HAP-1 (cell line): ENCODE results near the gene GAL3ST1.

Experiments used
- DNase-seq, 2 experiments: peaks; one replicate each; pipeline ENCODE4 v3.0.0-alpha.2; 2016 to 2020; ENCODE audit warnings: low spot score in 2 of 2
- H3K27me3 ChIP-seq: fragments of 250-450 bp; sonication (Bioruptor Pico); 2 replicates; pipeline ENCODE4 v1.5.1; 2020; ENCODE audit warnings: low read depth, mild to moderate bottlenecking, moderate library complexity
- H3K36me3 ChIP-seq: fragments of 250-450 bp; sonication (Bioruptor Pico); replicated peaks from 2 replicates; pipeline ENCODE4 v1.5.1; 2020; ENCODE audit warnings: mild to moderate bottlenecking
- H3K4me1 ChIP-seq: fragments of 250-450 bp; sonication (Bioruptor Pico); 2 replicates; pipeline ENCODE4 v1.5.1; 2020; ENCODE audit warnings: mild to moderate bottlenecking
- H3K4me3 ChIP-seq: fragments of 250-450 bp; sonication (Bioruptor Pico); 2 replicates; pipeline ENCODE4 v1.5.1; 2020; ENCODE audit warnings: mild to moderate bottlenecking, moderate library complexity
- H3K9me3 ChIP-seq: fragments of 250-450 bp; sonication (Bioruptor Pico); 2 replicates; pipeline ENCODE4 v1.5.1; 2020; ENCODE audit warnings: mild to moderate bottlenecking, moderate library complexity
- in situ Hi-C: fragments of 300-500 bp; cut with MboI; formaldehyde crosslinking; loops from 3 replicates; pipeline ENCODE4 v1.14.3; 2020; ENCODE audit warnings: low sequenced_read_pairs, inconsistent platforms, mixed read lengths

GAL3ST1 gene

GRCh38 chr22:30586414-30586813, 11.9 kb upstream of the GAL3ST1 start:
- Histone ChIP-seq H3K4me1 (peaks cover 4% of the 10 kb centered on the region), H3K9me3 (no peaks in the 10 kb centered on the region), H3K36me3 (peaks cover 80% of the 10 kb centered on the region), H3K4me3 (no peak overlapping the region), H3K27me3 (no peaks in the 10 kb centered on the region)
- no peak for DNase-seq
- in situ Hi-C loops: no loop called here

- H3K4me3 ChIP-seq: no peak overlapping the region
- no peaks in the 10 kb centered on the region for H3K9me3 ChIP-seq
- in situ Hi-C loops: no loop called here
- DNase-seq: no peak
- H3K4me1 ChIP-seq: no peaks in the 10 kb centered on the region
- H3K36me3 ChIP-seq: peaks cover 97% of the 10 kb centered on the region
- H3K27me3 ChIP-seq: no peaks in the 10 kb centered on the region
Measured at GRCh38 chr22:30584441-30584840, 10.0 kb upstream of the GAL3ST1 start.

- in situ Hi-C loops: no loop called here
- Histone ChIP-seq H3K27me3 (no peaks in the 10 kb centered on the region), H3K4me3 (no peak overlapping the region), H3K36me3 (peaks cover 97% of the 10 kb centered on the region), H3K4me1 (no peaks in the 10 kb centered on the region), H3K9me3 (no peaks in the 10 kb centered on the region)
- no peak for DNase-seq
Measured at GRCh38 chr22:30582788-30583545, 8.5 kb upstream of the GAL3ST1 start.

- Histone ChIP-seq H3K27me3 (no peaks in the 10 kb centered on the region), H3K4me3 (no peak overlapping the region), H3K4me1 (no peaks in the 10 kb centered on the region), H3K36me3 (peaks cover 97% of the 10 kb centered on the region), H3K9me3 (no peaks in the 10 kb centered on the region)
- in situ Hi-C loops: no loop called here
- DNase-seq: no peak
Measured at GRCh38 chr22:30582051-30582450, 7.6 kb upstream of the GAL3ST1 start.

DNA sequence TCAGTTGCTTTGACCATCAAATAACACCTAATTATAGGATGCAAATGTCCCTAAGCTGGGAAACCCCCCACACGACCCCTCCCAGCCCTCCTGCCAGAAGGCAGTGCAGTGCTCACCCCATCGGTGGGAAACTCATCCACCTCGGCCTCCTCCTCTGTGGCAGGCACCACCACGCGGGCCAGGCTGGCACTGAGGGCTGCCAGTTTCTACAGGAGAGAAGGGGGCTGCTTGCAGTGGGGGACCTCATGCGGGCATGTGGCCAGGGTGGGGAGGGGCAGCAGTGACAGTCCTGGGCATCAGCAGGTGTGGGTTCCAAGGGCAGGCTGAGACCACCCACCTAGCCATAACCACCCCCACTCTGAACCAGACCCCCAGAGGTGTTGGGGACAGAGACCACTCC, 6.4 kb upstream of the GAL3ST1 start:
- Histone ChIP-seq H3K27me3 (no peaks in the 10 kb centered on the region), H3K4me1 (no peaks in the 10 kb centered on the region), H3K4me3 (no peak overlapping the region), H3K9me3 (no peaks in the 10 kb centered on the region), H3K36me3 (peaks cover 97% of the 10 kb centered on the region)
- DNase-seq: no peak
- in situ Hi-C loops: no loop called here

DNA sequence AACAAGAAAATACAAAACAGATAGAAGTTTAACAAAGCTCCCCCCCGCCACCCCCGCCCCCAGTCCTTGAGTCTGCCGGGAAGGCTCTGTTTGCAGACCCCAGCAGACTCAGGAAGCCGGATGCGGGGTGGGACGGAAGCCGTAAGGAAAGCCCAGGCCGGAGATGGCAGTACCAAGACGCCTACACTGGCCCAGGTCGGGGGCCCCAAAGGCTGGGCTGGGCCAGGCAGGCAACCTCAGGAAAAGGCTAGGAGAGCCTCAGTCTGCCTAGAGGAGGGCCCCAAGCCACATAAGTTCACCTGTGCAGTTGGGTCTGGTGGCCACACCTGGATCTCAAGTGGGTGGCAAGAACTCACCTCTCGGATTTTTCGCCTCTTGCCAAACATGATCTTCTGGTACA, 4.0 kb upstream of the GAL3ST1 start:
- Histone ChIP-seq H3K4me3 (no peak overlapping the region), H3K4me1 (no peaks in the 10 kb centered on the region), H3K36me3 (peaks cover 78% of the 10 kb centered on the region), H3K9me3 (no peaks in the 10 kb centered on the region), H3K27me3 (no peaks in the 10 kb centered on the region)
- DNase-seq: no peak
- in situ Hi-C loops: no loop called here

DNA sequence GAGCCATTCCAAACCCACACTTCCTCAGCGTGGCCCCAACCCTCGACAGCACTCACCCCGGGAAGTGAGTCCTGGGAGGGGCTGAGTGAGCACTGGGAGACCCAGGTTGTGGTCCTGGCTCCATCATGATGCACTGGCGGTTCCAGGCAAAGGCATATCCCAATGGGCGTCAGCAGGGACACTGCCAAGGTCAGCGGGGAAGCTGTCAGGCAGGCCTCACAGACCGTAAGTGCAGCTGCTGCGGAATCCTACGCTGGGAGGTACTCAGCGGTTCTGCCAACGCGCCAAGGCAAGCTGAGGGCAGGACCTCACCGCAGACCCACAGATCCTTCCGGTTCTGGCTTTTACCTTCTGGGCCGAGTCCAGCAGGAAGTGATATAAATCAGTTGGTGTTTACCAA, 1.4 kb upstream of the GAL3ST1 start:
- peaks cover 52% of the 10 kb centered on the region for H3K36me3 ChIP-seq
- in situ Hi-C loops: no loop called here

GRCh38 chr22:30574997-30575671, 669 bp upstream of the GAL3ST1 start:
- peaks cover 45% of the 10 kb centered on the region for H3K36me3 ChIP-seq

More for the DNA sequence above, 1.4 kb upstream of the GAL3ST1 start:
- Histone ChIP-seq H3K27me3 (peaks cover 4% of the 10 kb centered on the region; the same call in 1 of the 2 replicates), H3K4me1 (no peaks in the 10 kb centered on the region), H3K4me3 (no peak overlapping the region), H3K9me3 (no peaks in the 10 kb centered on the region)
- DNase-seq: no peak

GRCh38 chr22:30573594-30574094, 821 bp downstream of the GAL3ST1 start:
- no peaks in the 10 kb centered on the region for H3K4me1 ChIP-seq
- no peak overlapping the region for H3K4me3 ChIP-seq
- H3K27me3 ChIP-seq: peaks cover 4% of the 10 kb centered on the region; the same call in 1 of the 2 replicates
- in situ Hi-C loops: no loop called here
- peaks cover 30% of the 10 kb centered on the region for H3K36me3 ChIP-seq
- H3K9me3 ChIP-seq: no peaks in the 10 kb centered on the region
- DNase-seq: no peak

More at GRCh38 chr22:30574997-30575671, 669 bp upstream of the GAL3ST1 start:
- no peak for DNase-seq
- Histone ChIP-seq H3K27me3 (peaks cover 4% of the 10 kb centered on the region; the same call in 1 of the 2 replicates), H3K4me3 (no peak overlapping the region), H3K4me1 (no peaks in the 10 kb centered on the region), H3K9me3 (no peaks in the 10 kb centered on the region)
- in situ Hi-C loops: no loop called here

DNA sequence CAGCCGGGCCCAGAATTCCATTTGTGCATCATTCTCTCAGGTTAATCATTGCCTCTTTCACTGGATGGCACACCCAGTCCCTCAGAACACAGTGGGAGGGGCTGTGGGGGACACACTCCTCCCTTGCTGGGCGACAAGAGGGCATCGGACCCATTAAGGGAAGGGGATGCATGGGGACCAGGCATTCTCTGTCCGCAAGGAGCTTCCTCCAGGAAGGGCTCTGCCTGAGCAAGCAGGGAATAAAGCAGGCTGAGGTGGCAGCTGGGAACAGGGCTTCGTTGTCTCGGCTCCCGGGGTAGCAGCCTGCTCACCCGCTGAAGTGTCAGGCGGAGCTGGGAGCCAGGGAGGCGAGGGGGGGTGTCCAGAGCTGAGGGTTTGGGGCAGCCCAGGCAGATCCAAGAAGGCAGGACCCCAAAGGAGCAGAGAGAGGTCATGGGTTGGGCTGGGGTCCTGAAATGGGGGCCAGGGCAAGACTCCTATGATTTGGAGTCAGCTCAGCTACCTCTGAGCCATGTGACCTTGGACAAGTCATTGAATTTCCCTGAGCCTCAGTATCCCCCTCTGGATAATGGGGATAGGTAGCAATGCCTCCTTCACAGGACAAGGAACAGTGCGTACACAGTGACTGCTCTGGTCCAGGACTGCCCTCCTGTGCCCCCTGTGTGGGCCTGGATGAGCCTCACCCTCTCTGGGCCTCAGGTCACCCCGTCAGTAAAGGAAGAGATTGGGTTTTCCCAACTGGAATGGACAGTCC, 1.4 kb downstream of the GAL3ST1 start:
- in situ Hi-C loops: no loop called here
- no peak for DNase-seq
- Histone ChIP-seq H3K9me3 (no peaks in the 10 kb centered on the region), H3K4me3 (no peak overlapping the region), H3K36me3 (peaks cover 24% of the 10 kb centered on the region), H3K27me3 (peaks cover 4% of the 10 kb centered on the region; the same call in 1 of the 2 replicates), H3K4me1 (no peaks in the 10 kb centered on the region)

GRCh38 chr22:30572210-30572609, 2.3 kb downstream of the GAL3ST1 start:
- no peak overlapping the region for H3K4me3 ChIP-seq
- no peaks in the 10 kb centered on the region for H3K9me3 ChIP-seq
- H3K27me3 ChIP-seq: peaks cover 4% of the 10 kb centered on the region; the same call in 1 of the 2 replicates
- H3K36me3 ChIP-seq: peaks cover 16% of the 10 kb centered on the region
- in situ Hi-C loops: no loop called here
- no peaks in the 10 kb centered on the region for H3K4me1 ChIP-seq
- no peak for DNase-seq

GRCh38 chr22:30569674-30570202, 4.7 kb downstream of the GAL3ST1 start:
- Histone ChIP-seq H3K9me3 (no peaks in the 10 kb centered on the region), H3K36me3 (no peaks in the 10 kb centered on the region), H3K27me3 (peaks cover 4% of the 10 kb centered on the region; the same call in 1 of the 2 replicates), H3K4me1 (no peaks in the 10 kb centered on the region), H3K4me3 (no peak overlapping the region)
- DNase-seq: no peak
- in situ Hi-C loops: no loop called here

GRCh38 chr22:30568137-30568805, 6.2 kb downstream of the GAL3ST1 start:
- Histone ChIP-seq H3K9me3 (no peaks in the 10 kb centered on the region), H3K4me1 (no peaks in the 10 kb centered on the region), H3K4me3 (no peak overlapping the region), H3K36me3 (no peaks in the 10 kb centered on the region), H3K27me3 (peaks cover 4% of the 10 kb centered on the region; the same call in 1 of the 2 replicates)
- in situ Hi-C loops: no loop called here
- DNase-seq: no peak
